HG03354 (cell line): ENCODE data around the gene ZMAT5.

ENCODE experiments used
- ATAC-seq: cut with Tn5 transposase; IDR thresholded peaks from one replicate; pipeline ENCODE4 v1.9.1; 2021; ENCODE audit warnings: mild to moderate bottlenecking; ENCODE audit not compliant: unreplicated experiment, poor library complexity, severe bottlenecking

Gene ZMAT5

DNA sequence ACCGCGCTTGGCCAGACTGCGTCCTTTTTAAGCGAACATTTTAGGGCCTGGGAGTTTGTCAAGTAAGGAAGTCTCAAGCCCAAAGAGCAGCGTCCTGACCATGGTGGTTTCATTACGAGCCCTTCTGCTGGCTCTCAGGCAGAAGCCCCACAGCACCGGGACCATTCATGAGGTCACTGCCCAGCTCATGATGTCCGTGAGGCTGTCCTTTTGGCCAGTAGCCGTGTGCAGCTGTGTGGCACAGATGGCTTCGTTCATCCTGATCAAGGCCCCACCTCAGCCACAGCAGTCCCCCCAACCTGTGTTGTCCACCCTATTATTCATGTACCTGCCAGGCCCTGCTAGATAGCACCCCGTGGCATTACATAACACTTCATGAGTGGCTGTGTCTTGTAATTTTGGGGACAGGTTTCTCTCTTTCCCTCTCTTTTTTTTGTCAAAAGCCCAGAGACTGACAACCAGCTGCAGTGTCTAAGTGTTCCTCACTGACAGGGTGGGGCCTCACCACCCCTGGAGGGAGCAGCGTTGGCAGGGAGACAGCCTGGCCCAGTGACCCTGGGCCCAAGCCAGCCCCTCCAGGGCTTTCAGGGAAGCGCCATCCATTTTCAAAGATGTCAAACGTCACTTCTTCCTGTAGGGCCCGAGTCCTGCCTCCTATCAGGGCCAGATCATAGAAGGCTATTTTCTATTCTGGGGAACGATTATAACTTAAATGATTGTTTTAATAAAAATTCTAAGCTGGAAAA lies 68.8 kb downstream of the ZMAT5 start:
- no peak for ATAC-seq

DNA sequence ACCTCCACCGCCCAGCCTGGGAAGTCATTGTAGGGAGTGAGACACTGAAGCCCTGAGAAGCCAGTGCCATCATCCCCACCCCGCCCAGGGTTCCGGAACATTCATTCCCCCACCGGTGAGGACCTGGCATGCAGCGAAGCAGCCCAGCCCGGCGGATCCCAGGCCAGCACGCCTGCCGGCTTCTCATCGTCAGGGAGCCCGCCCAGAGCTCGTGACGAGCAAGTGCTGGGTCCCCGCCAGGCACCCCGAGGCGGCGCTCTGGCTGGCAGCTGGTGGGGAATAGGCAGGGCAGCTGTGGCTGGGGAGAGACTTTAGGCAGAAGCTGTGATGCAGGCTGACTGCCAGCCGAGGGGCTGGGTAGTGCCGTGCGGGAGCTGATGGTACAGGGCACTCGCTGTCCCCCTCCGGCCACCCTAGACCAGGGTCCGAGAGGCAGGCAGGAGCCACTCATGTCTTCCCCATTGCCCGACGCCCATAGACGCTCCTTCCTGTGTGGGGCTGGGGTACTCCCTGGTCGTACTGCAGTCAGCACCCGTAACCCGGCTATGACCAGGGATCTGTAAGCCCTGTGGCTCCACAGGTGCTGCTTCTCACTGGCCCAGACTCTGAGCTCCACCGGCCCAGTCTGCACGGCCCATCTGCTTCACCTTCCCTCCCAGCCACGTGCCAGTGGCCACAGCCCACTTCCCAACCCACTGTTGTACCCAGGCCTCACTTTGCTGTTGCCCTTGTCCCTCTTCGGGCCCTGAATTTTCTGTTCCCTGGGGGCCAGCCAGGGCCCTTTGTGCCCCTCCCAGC lies 71.5 kb downstream of the ZMAT5 start:
- no peak for ATAC-seq

DNA sequence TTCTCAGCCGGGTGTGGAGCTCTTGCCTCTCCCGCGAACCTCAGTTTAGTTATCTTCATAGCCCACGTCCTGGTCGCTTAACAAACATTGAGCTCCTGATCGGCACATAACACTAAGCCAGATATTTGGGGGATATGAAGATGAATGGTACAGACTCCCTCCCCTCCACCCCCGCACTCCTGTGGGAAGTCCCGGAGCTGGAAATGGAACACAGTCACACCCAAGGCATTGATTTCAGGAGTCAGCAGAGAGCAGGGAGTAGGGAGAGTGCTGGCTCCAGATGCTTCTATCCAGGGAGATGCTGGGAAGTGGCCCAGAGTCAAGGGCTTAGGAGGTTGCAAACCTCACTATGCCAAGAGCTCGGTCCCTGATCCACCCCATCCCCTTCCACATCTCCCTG lies 73.1 kb downstream of the ZMAT5 start:
- ATAC-seq, result no peak

DNA sequence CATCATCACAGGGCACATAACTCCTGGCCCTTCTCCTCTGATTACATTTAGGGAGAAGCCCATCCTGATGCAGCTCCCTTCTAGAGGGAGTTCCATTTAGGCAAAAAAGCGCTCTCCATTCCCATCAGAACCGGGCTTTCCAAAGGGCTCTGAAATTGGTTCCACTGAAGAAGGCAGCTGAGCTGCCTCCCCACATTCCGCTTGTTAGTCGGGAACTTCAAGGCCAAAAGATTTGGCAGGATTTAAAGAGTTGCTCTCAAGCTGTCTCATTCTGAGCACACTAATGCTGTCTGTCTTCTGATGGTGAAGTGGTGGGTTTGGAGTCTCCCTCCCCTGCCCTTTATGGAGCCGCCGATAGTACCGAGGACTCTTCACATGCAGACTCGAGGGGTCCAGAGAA lies 73.6 kb downstream of the ZMAT5 start:
- no peak for ATAC-seq

DNA sequence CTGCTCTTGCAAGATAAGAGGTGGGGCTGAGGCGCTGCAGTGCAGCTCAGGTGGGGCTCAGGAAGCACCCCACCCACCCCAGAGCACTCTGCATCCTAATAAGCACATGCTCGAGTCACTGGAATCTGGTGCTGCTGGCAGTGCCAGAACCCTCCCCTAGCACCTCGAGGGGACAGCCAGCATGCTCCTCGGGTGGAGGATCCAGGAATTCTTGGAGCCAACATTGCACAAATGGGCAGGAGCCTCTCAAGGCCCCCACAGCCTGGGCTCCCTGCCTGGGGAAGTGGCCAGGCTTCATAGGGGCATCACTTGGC lies 74.5 kb downstream of the ZMAT5 start:
- ATAC-seq, result no peak

DNA sequence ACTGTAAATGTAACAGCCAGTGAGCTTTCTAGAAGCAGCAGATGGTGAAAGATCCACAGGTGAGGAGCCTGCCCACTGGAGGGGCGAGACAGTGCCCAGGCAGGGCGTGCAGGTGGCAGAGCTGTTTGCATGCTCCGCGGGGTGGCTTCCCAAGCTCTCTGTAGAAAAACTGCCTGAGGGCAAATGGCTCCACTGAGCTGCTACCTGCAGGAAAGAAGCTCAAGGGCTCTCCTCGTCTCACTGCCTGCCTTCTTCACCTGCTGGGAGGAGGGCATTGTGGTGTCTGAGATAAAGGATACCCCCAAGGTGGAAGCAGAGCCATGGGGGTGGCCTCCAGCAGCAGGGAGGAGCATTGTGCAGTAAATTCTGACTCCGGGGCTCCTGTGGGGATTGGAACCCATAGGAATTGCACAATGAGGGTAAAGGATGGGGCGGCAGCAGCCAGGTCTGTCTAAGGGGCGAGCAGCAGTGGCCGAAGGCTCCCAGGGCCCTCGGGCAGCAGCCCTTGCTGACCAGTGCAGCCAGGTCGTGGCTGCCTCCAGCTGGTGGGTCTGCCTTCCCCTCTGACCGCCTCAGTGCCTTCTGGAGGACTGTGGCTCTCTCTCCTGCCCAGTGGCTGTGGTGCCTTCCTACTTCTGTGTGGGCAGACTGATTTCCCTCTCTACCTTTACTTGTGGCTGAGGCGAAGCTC lies 75.0 kb downstream of the ZMAT5 start:
- ATAC-seq, result no peak

DNA sequence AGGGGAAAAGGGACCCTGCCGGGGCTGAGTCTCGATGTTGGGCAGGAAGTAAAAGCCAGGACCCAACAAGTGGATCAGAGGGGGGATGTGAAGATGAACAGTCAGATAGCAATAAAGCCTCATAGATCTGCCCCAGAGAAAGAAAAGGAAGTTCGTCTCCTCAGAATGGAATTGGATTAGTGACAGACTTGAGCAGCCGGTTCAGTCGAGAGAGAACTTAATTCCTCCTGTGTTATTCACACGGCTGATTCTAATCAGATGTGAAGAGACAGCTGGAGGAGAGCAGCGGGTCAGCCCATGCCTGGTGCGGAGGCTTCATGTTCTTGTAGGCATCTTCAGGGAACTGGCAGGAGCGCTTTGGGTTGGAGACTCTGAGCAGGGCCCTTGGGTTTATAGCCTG lies 76.3 kb downstream of the ZMAT5 start:
- no peak for ATAC-seq

DNA sequence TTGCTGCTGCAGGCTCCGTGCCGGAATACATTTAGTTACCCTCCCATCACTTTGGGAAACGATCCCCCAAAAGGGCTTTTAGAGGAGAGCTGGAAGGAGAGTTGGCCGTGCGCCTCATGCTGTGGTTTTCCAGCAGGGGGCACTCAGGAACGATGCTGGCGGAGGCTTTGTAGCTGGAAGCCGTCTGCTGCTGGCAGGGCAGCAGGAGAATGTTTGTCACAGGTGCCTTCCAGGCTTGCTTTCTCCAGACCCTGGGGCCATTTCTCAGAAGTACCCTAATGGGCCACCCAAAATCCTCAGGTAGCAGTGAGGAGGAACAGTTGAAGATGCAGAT lies 77.0 kb downstream of the ZMAT5 start:
- ATAC-seq, result no peak

DNA sequence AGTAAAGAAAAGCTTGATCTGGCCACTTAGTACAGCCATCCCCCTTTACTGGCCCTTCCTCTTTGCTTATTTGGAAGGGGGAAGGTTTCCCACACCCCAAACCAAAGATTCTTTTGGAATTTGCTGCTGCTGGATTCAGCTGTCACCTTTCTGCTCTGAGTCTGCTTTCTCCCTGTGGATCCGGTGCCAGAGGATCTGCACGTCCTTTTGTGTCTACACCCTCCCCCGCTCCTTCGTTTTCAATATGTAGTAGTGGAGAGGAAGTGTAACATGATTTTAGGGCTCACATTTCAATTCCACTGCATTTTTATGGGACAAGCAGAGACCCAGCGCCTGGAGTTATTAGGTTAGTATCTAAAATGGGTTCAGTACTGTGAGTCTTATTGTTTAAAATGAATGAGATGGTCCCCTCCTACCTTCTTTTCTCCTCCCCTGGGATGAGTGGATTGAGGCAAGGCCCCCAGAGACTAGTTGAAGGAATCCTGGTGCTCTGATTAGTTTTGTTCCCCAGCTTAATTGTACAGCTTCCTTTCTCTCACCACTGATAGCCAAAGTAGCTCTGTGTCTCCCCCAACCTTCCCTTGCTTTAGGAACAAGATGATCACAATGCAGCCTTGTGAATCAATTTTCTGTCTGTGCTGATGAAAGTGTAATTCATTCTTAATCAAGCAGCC lies 77.5 kb downstream of the ZMAT5 start:
- ATAC-seq, result no peak

DNA sequence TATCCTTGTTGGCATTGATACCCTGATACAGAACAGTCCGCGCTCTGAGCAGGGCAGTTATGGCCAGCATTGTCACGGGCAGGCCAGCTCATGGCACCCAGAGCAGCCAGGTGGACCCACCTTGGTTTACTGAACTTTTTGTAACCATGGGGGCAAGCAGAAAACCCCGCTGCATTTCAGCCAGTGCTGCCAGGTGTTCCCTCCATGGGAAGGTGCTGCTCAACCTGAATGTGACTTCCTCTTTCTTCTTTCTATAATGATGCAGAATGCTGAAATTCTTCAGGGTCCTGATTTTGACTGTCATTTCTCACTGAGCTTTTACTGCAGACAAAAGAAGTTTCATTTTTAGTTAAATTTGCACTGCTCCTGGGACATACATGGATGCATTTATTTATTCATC lies 82.6 kb downstream of the ZMAT5 start:
- no peak for ATAC-seq

DNA sequence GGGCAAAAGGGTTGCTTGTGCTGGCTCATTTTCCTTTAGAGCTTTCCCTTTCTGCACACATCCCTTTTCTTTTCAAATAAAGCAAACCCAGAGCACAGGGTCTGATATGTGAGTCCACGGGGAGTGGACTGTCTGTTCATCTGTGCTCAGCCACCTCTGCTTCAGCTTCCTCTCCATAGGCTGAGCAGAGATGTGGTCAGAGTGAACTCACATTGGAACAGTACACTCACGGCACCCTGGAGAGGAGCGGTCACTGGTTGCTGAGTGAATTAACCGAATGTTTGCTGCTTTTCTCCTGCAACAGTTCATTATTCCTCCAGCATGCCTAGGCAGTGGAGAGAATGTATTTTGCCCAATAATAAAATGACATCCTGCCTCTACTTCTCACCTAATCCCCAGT lies 83.3 kb downstream of the ZMAT5 start:
- ATAC-seq, result no peak
